Measurements from ENCODE around the gene COX18.
A peak's percentile ranks its signal among the peaks of the same experiment; 100 is the strongest.

COX18 gene

DNA sequence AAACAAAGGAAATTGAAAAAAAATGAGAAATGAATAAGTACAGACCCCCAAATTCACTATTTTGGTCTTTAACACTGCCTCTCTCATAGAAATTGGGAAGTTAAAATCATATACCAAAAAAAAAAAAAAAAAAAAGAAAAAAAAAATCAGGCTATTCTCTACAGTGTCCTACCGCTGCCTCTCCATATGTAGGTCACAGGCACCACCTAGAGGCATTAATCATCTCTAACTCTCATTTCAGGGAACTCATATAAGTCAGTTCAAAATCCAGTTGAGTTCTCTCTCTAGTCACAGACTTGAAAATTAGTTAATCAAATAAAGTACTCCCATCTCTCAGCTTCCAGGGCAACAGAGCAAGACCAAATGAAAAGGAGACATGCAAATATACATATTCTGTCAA lies 47.9 kb downstream of the COX18 start:
- Histone ChIP-seq H3K9me3 (ENCODE audit: insufficient read depth, low read length) (no peaks in the 10 kb centered on the region), H3K27ac (ENCODE audit: low read length) (no peak overlapping the region), H3K4me2 (ENCODE audit: low read length) (no peak overlapping the region), H4K20me1 (ENCODE audit: insufficient read depth, low read length) (no peaks in the 10 kb centered on the region), H3K27me3 (ENCODE audit: low read depth, low read length) (no peaks in the 10 kb centered on the region), H3K79me2 (ENCODE audit: low read length) (no peaks in the 10 kb centered on the region), H2AFZ (ENCODE audit: low read depth, low read length) (no peak overlapping the region), H3K9ac (ENCODE audit: low read length) (no peak overlapping the region), H3K4me3 (ENCODE audit: low read length) (no peak overlapping the region), H3K36me3 (replicated peaks; ENCODE audit: low read depth, low read length) (no peaks in the 10 kb centered on the region), H3K4me1 (ENCODE audit: low read length) (peaks cover 9% of the 10 kb centered on the region)
- TF ChIP-seq, protein P1, sequence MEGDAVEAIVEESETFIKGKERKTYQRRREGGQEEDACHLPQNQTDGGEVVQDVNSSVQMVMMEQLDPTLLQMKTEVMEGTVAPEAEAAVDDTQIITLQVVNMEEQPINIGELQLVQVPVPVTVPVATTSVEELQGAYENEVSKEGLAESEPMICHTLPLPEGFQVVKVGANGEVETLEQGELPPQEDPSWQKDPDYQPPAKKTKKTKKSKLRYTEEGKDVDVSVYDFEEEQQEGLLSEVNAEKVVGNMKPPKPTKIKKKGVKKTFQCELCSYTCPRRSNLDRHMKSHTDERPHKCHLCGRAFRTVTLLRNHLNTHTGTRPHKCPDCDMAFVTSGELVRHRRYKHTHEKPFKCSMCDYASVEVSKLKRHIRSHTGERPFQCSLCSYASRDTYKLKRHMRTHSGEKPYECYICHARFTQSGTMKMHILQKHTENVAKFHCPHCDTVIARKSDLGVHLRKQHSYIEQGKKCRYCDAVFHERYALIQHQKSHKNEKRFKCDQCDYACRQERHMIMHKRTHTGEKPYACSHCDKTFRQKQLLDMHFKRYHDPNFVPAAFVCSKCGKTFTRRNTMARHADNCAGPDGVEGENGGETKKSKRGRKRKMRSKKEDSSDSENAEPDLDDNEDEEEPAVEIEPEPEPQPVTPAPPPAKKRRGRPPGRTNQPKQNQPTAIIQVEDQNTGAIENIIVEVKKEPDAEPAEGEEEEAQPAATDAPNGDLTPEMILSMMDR (IDR thresholded peaks at IDR 0.05; ENCODE audit: low read depth, low read length) = peak; percentile 60
- TF ChIP-seq EZH2phosphoT487 (IDR thresholded peaks at IDR 0.05; ENCODE audit: low read depth) = no peak

DNA sequence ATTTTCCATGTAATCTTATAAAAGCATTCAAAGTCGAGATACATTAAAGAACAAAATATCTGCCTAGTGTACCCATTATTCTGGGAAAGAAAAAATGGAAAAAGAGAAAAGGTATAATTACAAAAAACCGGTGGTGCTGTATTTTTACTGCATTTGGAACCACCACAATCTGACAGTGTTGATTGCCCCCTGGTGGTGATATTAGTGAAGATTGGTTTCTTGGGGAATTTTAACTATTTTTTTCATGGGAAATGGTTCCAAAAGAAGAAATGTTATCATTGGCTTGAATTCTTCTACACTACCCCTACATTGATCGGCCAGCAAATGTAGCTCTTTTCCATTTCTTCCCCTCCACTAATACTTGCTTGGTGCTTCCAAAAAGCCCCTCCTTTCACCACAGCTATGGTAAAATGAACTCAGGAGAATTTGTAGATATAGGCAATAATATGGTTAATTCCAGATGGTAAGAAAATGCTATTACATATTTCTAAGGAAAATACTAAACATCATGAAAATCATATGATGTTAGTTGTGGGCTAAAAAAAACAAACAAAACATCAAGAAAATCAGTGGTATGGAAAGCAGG lies 50.0 kb downstream of the COX18 start:
- no peaks in the 10 kb centered on the region for H4K20me1 ChIP-seq (ENCODE audit: insufficient read depth, low read length)
- H3K4me2 ChIP-seq (ENCODE audit: low read length) = 0 out of 2 replicates have a peak overlapping the region, but pooled peaks have one; percentile 15
- no peaks in the 10 kb centered on the region for H3K36me3 ChIP-seq (replicated peaks; ENCODE audit: low read depth, low read length)
- no peak overlapping the region for H2AFZ ChIP-seq (ENCODE audit: low read depth, low read length)
- no peak overlapping the region for H3K27ac ChIP-seq (ENCODE audit: low read length)
- H3K4me3 ChIP-seq (ENCODE audit: low read length) = no peak overlapping the region
- H3K27me3 ChIP-seq (ENCODE audit: low read depth, low read length) = no peaks in the 10 kb centered on the region
- H3K79me2 ChIP-seq (ENCODE audit: low read length) = no peaks in the 10 kb centered on the region
- TF ChIP-seq EZH2phosphoT487 (IDR thresholded peaks at IDR 0.05; ENCODE audit: low read depth) = no peak
- TF ChIP-seq, protein P1 (IDR thresholded peaks at IDR 0.05; ENCODE audit: low read depth, low read length) = peak; percentile 80
- no peak overlapping the region for H3K9ac ChIP-seq (ENCODE audit: low read length)
- H3K4me1 ChIP-seq (ENCODE audit: low read length) = peaks cover 3% of the 10 kb centered on the region
- no peaks in the 10 kb centered on the region for H3K9me3 ChIP-seq (ENCODE audit: insufficient read depth, low read length)

DNA sequence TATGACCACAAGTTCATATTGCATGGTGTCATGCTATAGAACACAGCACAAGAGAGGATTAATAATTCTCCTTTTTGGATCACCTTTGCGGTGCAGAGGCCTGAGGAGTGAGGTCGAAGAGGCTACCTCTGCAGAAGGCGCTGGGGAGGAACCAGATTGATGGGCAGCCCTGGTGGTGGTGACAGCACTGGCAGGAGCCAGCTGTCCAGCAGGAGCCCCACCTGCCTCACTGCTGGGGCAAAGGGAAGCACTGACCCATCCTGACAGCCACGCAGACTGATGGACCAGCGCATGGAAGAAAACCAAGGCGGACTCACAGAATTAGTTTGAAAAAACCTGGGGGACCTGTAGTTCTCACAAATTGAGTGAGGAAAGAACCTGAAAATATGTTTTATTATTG lies 50.9 kb downstream of the COX18 start:
- Histone ChIP-seq H3K9ac (ENCODE audit: low read length) (no peak overlapping the region), H3K27me3 (ENCODE audit: low read depth, low read length) (no peaks in the 10 kb centered on the region), H3K9me3 (ENCODE audit: insufficient read depth, low read length) (no peaks in the 10 kb centered on the region), H3K4me1 (ENCODE audit: low read length) (no peaks in the 10 kb centered on the region), H2AFZ (ENCODE audit: low read depth, low read length) (no peak overlapping the region), H3K36me3 (replicated peaks; ENCODE audit: low read depth, low read length) (no peaks in the 10 kb centered on the region), H4K20me1 (ENCODE audit: insufficient read depth, low read length) (no peaks in the 10 kb centered on the region), H3K4me2 (ENCODE audit: low read length) (no peak overlapping the region), H3K79me2 (ENCODE audit: low read length) (no peaks in the 10 kb centered on the region), H3K4me3 (ENCODE audit: low read length) (no peak overlapping the region), H3K27ac (ENCODE audit: low read length) (no peak overlapping the region)
- TF ChIP-seq, protein P1 (IDR thresholded peaks at IDR 0.05; ENCODE audit: low read depth, low read length) = no peak
- no peak for TF ChIP-seq EZH2phosphoT487 (IDR thresholded peaks at IDR 0.05; ENCODE audit: low read depth)

DNA sequence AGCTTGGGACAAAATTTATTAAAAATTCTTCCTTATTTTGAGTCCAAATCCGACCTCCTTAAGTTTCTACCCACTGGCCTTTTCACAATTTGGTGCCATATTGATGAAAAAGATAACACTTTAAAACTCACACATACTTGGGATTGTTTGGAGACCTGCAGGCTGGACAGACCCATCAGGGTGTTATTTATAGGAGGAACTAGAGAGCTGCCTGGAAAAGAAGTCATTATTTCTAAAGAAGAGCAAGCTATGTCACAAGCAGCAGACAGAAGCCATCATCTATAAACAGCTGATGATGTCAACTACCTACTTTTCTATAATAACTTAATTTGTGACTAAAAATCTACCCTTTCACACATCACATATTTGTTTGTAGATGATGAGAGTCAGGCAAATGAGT lies 56.2 kb downstream of the COX18 start:
- H3K9ac ChIP-seq (ENCODE audit: low read length) = no peak overlapping the region
- no peaks in the 10 kb centered on the region for H3K27me3 ChIP-seq (ENCODE audit: low read depth, low read length)
- H3K79me2 ChIP-seq (ENCODE audit: low read length) = no peaks in the 10 kb centered on the region
- no peak for TF ChIP-seq EZH2phosphoT487 (IDR thresholded peaks at IDR 0.05; ENCODE audit: low read depth)
- TF ChIP-seq, protein P1 (IDR thresholded peaks at IDR 0.05; ENCODE audit: low read depth, low read length) = no peak
- H3K27ac ChIP-seq (ENCODE audit: low read length) = no peak overlapping the region
- no peaks in the 10 kb centered on the region for H3K4me1 ChIP-seq (ENCODE audit: low read length)
- no peak overlapping the region for H2AFZ ChIP-seq (ENCODE audit: low read depth, low read length)
- H3K36me3 ChIP-seq (replicated peaks; ENCODE audit: low read depth, low read length) = no peaks in the 10 kb centered on the region
- no peak overlapping the region for H3K4me2 ChIP-seq (ENCODE audit: low read length)
- no peak overlapping the region for H3K4me3 ChIP-seq (ENCODE audit: low read length)
- H3K9me3 ChIP-seq (ENCODE audit: insufficient read depth, low read length) = 0 out of 2 replicates have a peak, but pooled peaks cover 7% of the 10 kb centered on the region
- H4K20me1 ChIP-seq (ENCODE audit: insufficient read depth, low read length) = no peaks in the 10 kb centered on the region
